ENCODE data around the gene KCNN4. TPM values are rescaled to one million over a fixed set of nuclear protein-coding genes. Genes with fewer than 3 reads are reported as not detected.
A peak's percentile ranks its signal among the peaks of the same experiment; 100 is the strongest.

The KCNN4 gene
- total RNA-seq, 3 donors from 2014 or later (not counting 1 experiment from before 2014, with no cell fraction given), result 0.72 to 7.1 (median 1.4) TPM

DNA sequence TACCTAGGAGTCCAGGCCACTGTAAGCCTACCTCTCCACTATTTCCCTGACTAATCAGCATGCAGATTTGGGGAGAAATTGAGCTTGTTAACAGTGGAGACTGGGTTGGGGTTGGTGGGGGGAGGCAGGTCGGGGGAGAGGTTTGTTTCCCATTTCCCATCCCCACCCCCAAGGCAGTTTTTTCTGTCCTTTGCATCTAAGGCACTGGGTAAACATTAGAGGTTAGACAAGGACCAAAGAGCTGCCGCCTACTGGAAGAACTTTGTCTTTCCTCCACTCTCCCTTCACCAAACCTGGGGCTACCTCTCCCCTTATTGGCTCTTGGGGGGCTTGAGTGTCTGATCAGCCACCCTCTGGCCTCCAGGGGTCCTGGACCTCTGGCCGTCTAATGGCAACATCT, 953 bp downstream of the KCNN4 start:
- H3K4me3 ChIP-seq (ENCODE audit: low read length), result peak overlapping the region; percentile 39
- Mint-ChIP-seq H3K36me3 (no peaks in the 10 kb centered on the region), H3K27ac (no peak overlapping the region), H3K4me1 (peaks cover 0 to 23% of the 10 kb centered on the region in 2 donors), H3K27me3 (ENCODE audit: low read depth in 2 of 2) (peaks cover 37 to 47% of the 10 kb centered on the region in 2 donors), H3K9me3 (no peaks in the 10 kb centered on the region), H3K4me3 (no peak overlapping the region)
- H3K27ac ChIP-seq (ENCODE audit: low read length), result peak overlapping the region; percentile 23
- H3K36me3 ChIP-seq (ENCODE audit: control insufficient read depth, insufficient read depth, low read length), result no peaks in the 10 kb centered on the region
- intact Hi-C loops (cut with micrococcal nuclease), result no loop called here
- no peak for ATAC-seq
- H3K9me3 ChIP-seq (ENCODE audit: control insufficient read depth, insufficient read depth, low read length), result no peaks in the 10 kb centered on the region
- no peaks in the 10 kb centered on the region for H3K27me3 ChIP-seq (ENCODE audit: control insufficient read depth, insufficient read depth, low read length)
- WGBS (ENCODE audit: insufficient coverage), result 23% methylated on average over 2 of the region's 3 CpGs
- peaks cover 47% of the 10 kb centered on the region for H3K4me1 ChIP-seq (ENCODE audit: control insufficient read depth, insufficient read depth, low read length)
- TF ChIP-seq, protein P1, sequence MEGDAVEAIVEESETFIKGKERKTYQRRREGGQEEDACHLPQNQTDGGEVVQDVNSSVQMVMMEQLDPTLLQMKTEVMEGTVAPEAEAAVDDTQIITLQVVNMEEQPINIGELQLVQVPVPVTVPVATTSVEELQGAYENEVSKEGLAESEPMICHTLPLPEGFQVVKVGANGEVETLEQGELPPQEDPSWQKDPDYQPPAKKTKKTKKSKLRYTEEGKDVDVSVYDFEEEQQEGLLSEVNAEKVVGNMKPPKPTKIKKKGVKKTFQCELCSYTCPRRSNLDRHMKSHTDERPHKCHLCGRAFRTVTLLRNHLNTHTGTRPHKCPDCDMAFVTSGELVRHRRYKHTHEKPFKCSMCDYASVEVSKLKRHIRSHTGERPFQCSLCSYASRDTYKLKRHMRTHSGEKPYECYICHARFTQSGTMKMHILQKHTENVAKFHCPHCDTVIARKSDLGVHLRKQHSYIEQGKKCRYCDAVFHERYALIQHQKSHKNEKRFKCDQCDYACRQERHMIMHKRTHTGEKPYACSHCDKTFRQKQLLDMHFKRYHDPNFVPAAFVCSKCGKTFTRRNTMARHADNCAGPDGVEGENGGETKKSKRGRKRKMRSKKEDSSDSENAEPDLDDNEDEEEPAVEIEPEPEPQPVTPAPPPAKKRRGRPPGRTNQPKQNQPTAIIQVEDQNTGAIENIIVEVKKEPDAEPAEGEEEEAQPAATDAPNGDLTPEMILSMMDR (IDR thresholded peaks at IDR 0.05), result no peak
- peak in 1 of 2 donors; percentile 38 for DNase-seq

DNA sequence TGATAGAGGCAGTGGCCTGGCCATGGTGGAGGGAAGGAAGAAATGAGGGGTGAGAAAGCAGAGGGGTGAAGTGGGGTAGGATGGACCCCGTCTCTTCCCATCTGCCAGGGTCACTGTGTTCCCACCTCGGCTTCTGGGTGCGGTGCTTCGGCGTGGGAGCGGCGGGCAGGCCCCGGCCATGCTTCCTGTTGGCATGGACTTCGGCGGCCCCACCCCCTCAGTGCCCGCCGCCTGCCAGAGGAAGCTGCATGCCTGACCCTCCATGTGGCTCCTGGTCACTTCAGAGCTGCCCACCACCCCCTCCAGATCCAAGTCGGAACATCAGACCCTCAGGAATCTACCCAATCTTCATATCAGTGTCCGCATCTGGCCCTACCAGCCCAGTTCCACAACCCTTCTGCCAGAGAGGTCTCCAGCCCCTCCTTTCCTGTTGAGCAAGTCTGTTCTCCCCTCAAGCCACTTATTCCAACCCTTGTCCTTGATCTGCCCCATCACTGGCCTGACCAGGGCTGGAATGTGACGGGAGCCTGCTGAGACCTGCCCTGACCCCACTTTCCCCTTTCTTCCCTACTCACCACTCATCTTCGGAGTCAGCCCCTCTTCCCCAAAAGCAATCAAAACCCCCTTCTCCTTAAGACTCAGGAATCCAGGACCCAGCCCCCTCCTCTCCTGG, 1.5 kb downstream of the KCNN4 start:
- H3K4me3 ChIP-seq (ENCODE audit: low read length), result peak overlapping the region; percentile 39
- TF ChIP-seq, protein P1 (IDR thresholded peaks at IDR 0.05), result no peak
- no peaks in the 10 kb centered on the region for H3K9me3 ChIP-seq (ENCODE audit: control insufficient read depth, insufficient read depth, low read length)
- H3K27ac ChIP-seq (ENCODE audit: low read length), result peak overlapping the region; percentile 23
- whole genome bisulfite sequencing (ENCODE audit: insufficient coverage), result 26% methylated on average over 16 of the region's 16 CpGs
- no peaks in the 10 kb centered on the region for H3K36me3 ChIP-seq (ENCODE audit: control insufficient read depth, insufficient read depth, low read length)
- no peaks in the 10 kb centered on the region for H3K27me3 ChIP-seq (ENCODE audit: control insufficient read depth, insufficient read depth, low read length)
- Mint-ChIP-seq H3K4me3 (no peak overlapping the region), H3K27me3 (ENCODE audit: low read depth in 2 of 2) (peaks cover 37 to 46% of the 10 kb centered on the region in 2 donors), H3K4me1 (peaks cover 0 to 23% of the 10 kb centered on the region in 2 donors), H3K9me3 (no peaks in the 10 kb centered on the region), H3K36me3 (no peaks in the 10 kb centered on the region), H3K27ac (no peak overlapping the region)
- no peak for DNase-seq
- peaks cover 41% of the 10 kb centered on the region for H3K4me1 ChIP-seq (ENCODE audit: control insufficient read depth, insufficient read depth, low read length)
- ATAC-seq, result no peak
- intact Hi-C loops (cut with micrococcal nuclease), result no loop called here

DNA sequence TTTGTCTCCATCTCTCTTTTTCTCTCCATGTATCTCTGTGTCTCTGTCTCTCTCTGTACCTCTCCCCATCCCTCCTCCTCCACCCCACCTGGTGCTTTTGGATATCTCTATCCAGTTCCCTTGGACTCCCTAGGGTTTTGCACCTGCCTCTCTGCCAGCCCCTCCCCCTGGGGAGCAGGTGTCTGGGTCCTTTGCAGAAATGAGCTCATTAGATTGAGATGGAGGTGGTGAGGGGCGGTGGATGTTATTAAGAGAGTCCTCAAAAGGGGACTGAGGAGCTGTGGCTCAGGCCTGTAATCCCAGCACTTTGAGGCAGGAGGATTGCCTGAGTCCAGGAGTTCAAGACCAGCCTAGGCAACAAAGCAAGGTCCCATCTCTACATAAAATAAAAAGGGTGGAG, 2.1 kb downstream of the KCNN4 start:
- no peaks in the 10 kb centered on the region for H3K36me3 ChIP-seq (ENCODE audit: control insufficient read depth, insufficient read depth, low read length)
- H3K4me1 Mint-ChIP-seq, result peaks cover 0 to 23% of the 10 kb centered on the region in 2 donors
- no peak overlapping the region for H3K4me3 Mint-ChIP-seq

More for the DNA sequence above, 2.1 kb downstream of the KCNN4 start:
- no peak for ATAC-seq
- H3K9me3 Mint-ChIP-seq, result no peaks in the 10 kb centered on the region
- H3K36me3 Mint-ChIP-seq, result no peaks in the 10 kb centered on the region
- no peaks in the 10 kb centered on the region for H3K9me3 ChIP-seq (ENCODE audit: control insufficient read depth, insufficient read depth, low read length)
- peaks cover 31 to 39% of the 10 kb centered on the region in 2 donors for H3K27me3 Mint-ChIP-seq (ENCODE audit: low read depth in 2 of 2)
- H3K27me3 ChIP-seq (ENCODE audit: control insufficient read depth, insufficient read depth, low read length), result no peaks in the 10 kb centered on the region
- no peak overlapping the region for H3K4me3 ChIP-seq (ENCODE audit: low read length)
- intact Hi-C loops (cut with micrococcal nuclease), result no loop called here
- 67% methylated on average over 1 of the region's 1 CpG for WGBS (ENCODE audit: insufficient coverage)
- H3K27ac ChIP-seq (ENCODE audit: low read length), result no peak overlapping the region
- no peak overlapping the region for H3K27ac Mint-ChIP-seq
- no peak for DNase-seq
- H3K4me1 ChIP-seq (ENCODE audit: control insufficient read depth, insufficient read depth, low read length), result peaks cover 40% of the 10 kb centered on the region
- TF ChIP-seq, protein P1 (IDR thresholded peaks at IDR 0.05), result no peak
